ENCODE data around the gene CHGA. TPM values are rescaled to one million over a fixed set of nuclear protein-coding genes. Genes with fewer than 3 reads are reported as not detected.

The CHGA gene
- total RNA-seq, 3 donors from 2014 or later, result 0.98 to 1.3 TPM; not detected in 1

DNA sequence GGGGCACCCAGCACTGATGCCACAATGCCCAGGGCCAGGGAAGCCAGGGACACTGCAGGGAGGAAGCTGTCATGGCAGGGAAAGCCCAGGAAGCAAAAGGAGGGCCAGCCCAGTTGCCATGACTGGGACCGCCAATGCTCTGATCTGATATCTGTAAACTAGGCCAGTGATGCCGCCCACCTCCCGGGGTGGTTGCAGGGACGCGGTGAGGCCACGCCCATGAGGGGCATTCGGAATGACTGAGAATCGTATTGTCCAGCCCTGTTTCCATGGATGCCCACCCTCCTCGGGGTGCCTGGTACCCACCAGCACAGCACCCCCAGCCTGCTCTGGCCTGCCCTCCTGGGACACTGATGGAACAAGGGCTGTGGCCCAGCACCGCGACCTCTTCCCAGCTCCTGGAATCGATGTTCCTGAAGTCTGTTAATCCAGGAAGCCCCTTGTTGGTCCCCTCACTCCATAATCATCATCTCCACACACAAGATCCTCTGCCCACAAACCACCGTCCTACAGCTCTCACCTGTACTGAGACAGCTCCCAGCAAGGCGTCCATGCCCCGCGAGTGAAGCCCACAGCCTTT lies 48.7 kb downstream of the CHGA start:
- intact Hi-C loops (cut with DNase I; ENCODE audit: low total_unique reads), result no loop called here
- DNase-seq (ENCODE audit: low spot score in 2 of 2), result no peak

DNA sequence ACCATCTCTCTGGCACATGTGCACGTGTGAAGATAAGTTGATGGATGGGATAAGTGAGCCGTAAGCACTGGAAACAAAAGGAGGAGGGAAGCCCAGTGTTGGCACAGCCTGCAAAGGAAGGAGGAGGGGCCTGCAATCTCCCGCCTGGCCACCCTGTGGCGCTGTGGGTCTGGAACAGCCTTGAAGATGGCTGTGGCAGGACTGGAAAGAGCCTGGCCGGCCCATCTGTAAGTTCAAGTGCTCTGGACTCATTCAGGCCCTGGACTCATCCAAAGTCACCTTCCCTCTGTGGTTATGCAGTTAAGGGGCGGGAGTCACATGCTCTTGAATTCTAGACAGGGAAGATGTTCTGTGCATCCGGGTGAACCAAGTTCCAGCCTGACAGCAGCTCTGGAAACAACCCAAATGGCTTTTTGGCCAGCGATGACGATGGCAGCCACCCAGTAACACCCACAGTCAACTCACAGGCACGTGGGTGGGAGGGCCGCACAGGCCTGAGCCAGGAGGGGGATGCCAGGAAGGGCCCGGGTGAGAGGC lies 50.4 kb downstream of the CHGA start:
- no peak overlapping the region for H3K4me3 ChIP-seq

More for the DNA sequence above, 48.7 kb downstream of the CHGA start:
- peak overlapping the region in 1 of 2 donors; percentile 28 for H3K27ac ChIP-seq
- H3K27me3 ChIP-seq, result no peaks in the 10 kb centered on the region
- H3K36me3 ChIP-seq, result no peaks in the 10 kb centered on the region
- H3K4me3 ChIP-seq, result no peak overlapping the region
- peaks cover 8 to 16% of the 10 kb centered on the region in 2 donors for H3K9me3 ChIP-seq
- H3K4me1 ChIP-seq, result peaks cover 0 to 6% of the 10 kb centered on the region in 2 donors
- TF ChIP-seq CTCF (IDR thresholded peaks at IDR 0.05), result no peak
- TF ChIP-seq POLR2AphosphoS5 (IDR thresholded peaks at IDR 0.05), result no peak
- no peak for TF ChIP-seq POLR2A (IDR thresholded peaks at IDR 0.05)

DNA sequence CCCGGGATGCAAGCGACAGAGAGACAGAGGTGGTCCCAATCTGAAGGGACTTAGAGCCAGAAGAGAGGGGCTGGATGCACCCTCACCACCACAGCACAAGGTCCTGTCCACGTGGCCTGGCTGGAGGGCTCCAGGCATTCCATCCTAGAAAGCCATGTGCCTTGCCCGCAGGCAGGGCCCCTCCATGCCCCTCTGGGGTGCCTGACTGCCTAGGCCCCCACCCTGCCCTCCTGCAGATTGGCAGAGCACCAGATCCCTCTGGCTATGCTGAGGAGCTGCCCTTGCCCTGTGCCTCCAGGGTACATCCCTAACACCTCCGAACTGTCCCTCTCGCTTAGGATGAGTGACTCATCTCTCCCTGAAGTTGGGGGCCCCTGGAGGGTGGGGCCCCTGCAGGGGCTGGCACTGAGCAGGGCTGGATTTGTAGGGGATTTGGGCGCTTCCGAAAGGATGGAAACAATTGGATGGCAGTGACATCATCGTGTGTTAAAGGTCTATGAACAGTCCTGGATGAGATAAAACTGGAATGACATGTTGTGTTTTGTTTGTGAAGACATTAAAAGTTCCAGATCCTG lies 50.9 kb downstream of the CHGA start:
- H3K27ac ChIP-seq, result peak overlapping the region; percentile 61 to 80
- H3K27me3 ChIP-seq, result no peaks in the 10 kb centered on the region
- TF ChIP-seq POLR2A (IDR thresholded peaks at IDR 0.05) (no peak), CTCF (IDR thresholded peaks at IDR 0.05) (no peak), POLR2AphosphoS5 (IDR thresholded peaks at IDR 0.05) (no peak)
- DNase-seq (ENCODE audit: low spot score in 2 of 2), result no peak
- peaks cover 0 to 6% of the 10 kb centered on the region in 2 donors for H3K4me1 ChIP-seq
- H3K36me3 ChIP-seq, result no peaks in the 10 kb centered on the region
- H3K4me3 ChIP-seq, result no peak overlapping the region
- peaks cover 18 to 33% of the 10 kb centered on the region in 2 donors for H3K9me3 ChIP-seq
- intact Hi-C loops (cut with DNase I; ENCODE audit: low total_unique reads), result no loop called here

More for the DNA sequence above, 50.4 kb downstream of the CHGA start:
- intact Hi-C loops (cut with DNase I; ENCODE audit: low total_unique reads), result no loop called here
- Histone ChIP-seq H3K27me3 (no peaks in the 10 kb centered on the region), H3K27ac (peak overlapping the region; percentile 61 to 80), H3K4me1 (peaks cover 0 to 6% of the 10 kb centered on the region in 2 donors), H3K36me3 (no peaks in the 10 kb centered on the region), H3K9me3 (peaks cover 13 to 27% of the 10 kb centered on the region in 2 donors)
- DNase-seq (ENCODE audit: low spot score in 2 of 2), result peak; percentile 69
- TF ChIP-seq POLR2AphosphoS5 (IDR thresholded peaks at IDR 0.05) (peak in 1 of 3 donors; percentile 35), POLR2A (IDR thresholded peaks at IDR 0.05) (no peak), CTCF (IDR thresholded peaks at IDR 0.05) (peak; percentile 59 to 70 (median 69))

GRCh38 chr14:92974541-92975345 lies 51.8 kb downstream of the CHGA start:
- Histone ChIP-seq H3K27ac (peak overlapping the region; percentile 61 to 80), H3K36me3 (no peaks in the 10 kb centered on the region), H3K9me3 (peaks cover 23 to 37% of the 10 kb centered on the region in 2 donors), H3K4me1 (peaks cover 0 to 6% of the 10 kb centered on the region in 2 donors), H3K4me3 (no peak overlapping the region), H3K27me3 (no peaks in the 10 kb centered on the region)
- intact Hi-C loops (cut with DNase I; ENCODE audit: low total_unique reads), result loop anchor here (5.0 kb wide), 1 partner anchor 578 kb away; no protein-coding TSS in a partner anchor
- DNase-seq (ENCODE audit: low spot score in 2 of 2), result no peak
- TF ChIP-seq POLR2A (IDR thresholded peaks at IDR 0.05) (no peak), POLR2AphosphoS5 (IDR thresholded peaks at IDR 0.05) (no peak), CTCF (IDR thresholded peaks at IDR 0.05) (no peak)

Measured in breast epithelium (tissue), 4 donors.